Muscle layer of duodenum (tissue), 2 donors: ENCODE data around the gene USH2A.
"Not testable (repeated sequence)": the region's sequence is repeated elsewhere in the genome, so short reads cannot be mapped to it uniquely, and the experiment has no call there.

Source experiments
- H3K27ac ChIP-seq: one replicate; pipeline ENCODE4 v1.7.0; 2013; ENCODE audit warnings: mild to moderate bottlenecking, low read length
- H3K27me3 ChIP-seq: one replicate; pipeline ENCODE4 v1.7.0; 2013; ENCODE audit warnings: low read depth, mild to moderate bottlenecking, control low read depth, low read length
- H3K36me3 ChIP-seq, 2 donors: one replicate each; pipeline ENCODE4 v1.7.0; 2013; ENCODE audit warnings: low read length in 2 of 2, control low read depth in 1 of 2, mild to moderate bottlenecking in 1 of 2; ENCODE audit not compliant: insufficient read depth in 2 of 2, control insufficient read depth in 1 of 2
- H3K4me1 ChIP-seq, 2 donors: one replicate each; pipeline ENCODE4 v1.7.0; 2013; ENCODE audit warnings: low read length in 2 of 2, mild to moderate bottlenecking in 2 of 2, control low read depth in 1 of 2, moderate library complexity in 1 of 2; ENCODE audit not compliant: insufficient read depth in 2 of 2, control insufficient read depth in 1 of 2
- H3K4me3 ChIP-seq, 2 donors: one replicate each; pipeline ENCODE4 v1.7.0; 2013; ENCODE audit warnings: low read length in 2 of 2, low read depth in 1 of 2, mild to moderate bottlenecking in 1 of 2
- H3K9me3 ChIP-seq, 2 donors: one replicate each; pipeline ENCODE4 v1.7.0; 2013; ENCODE audit warnings: low read length in 2 of 2, control low read depth in 1 of 2, mild to moderate bottlenecking in 1 of 2; ENCODE audit not compliant: control insufficient read depth in 1 of 2
- donor health status: healthy.

The USH2A gene

GRCh38 chr1:216389774-216390173, 33.5 kb downstream of the USH2A start:
- no peaks in the 10 kb centered on the region for H3K9me3 ChIP-seq

GRCh38 chr1:216388558-216388957, 34.7 kb downstream of the USH2A start:
- H3K9me3 ChIP-seq = no peaks in the 10 kb centered on the region
- no peaks in the 10 kb centered on the region for H3K36me3 ChIP-seq
- H3K27ac ChIP-seq = no peak overlapping the region
- H3K4me1 ChIP-seq = no peaks in the 10 kb centered on the region
- H3K27me3 ChIP-seq = no peaks in the 10 kb centered on the region
- H3K4me3 ChIP-seq = no peak overlapping the region

More at GRCh38 chr1:216389774-216390173, 33.5 kb downstream of the USH2A start:
- Histone ChIP-seq H3K36me3 (no peaks in the 10 kb centered on the region), H3K4me1 (no peaks in the 10 kb centered on the region), H3K27me3 (no peaks in the 10 kb centered on the region), H3K27ac (no peak overlapping the region), H3K4me3 (no peak overlapping the region)

GRCh38 chr1:216387782-216388181, 35.5 kb downstream of the USH2A start:
- no peaks in the 10 kb centered on the region for H3K36me3 ChIP-seq
- no peaks in the 10 kb centered on the region for H3K9me3 ChIP-seq
- no peaks in the 10 kb centered on the region for H3K4me1 ChIP-seq
- no peaks in the 10 kb centered on the region for H3K27me3 ChIP-seq
- H3K4me3 ChIP-seq = no peak overlapping the region
- H3K27ac ChIP-seq = no peak overlapping the region

GRCh38 chr1:216379441-216379840, 43.8 kb downstream of the USH2A start:
- Histone ChIP-seq H3K9me3 (no peaks in the 10 kb centered on the region), H3K27me3 (no peaks in the 10 kb centered on the region), H3K4me1 (no peaks in the 10 kb centered on the region), H3K27ac (no peak overlapping the region), H3K36me3 (no peaks in the 10 kb centered on the region), H3K4me3 (no peak overlapping the region)

- Histone ChIP-seq H3K4me1 (no peaks in the 10 kb centered on the region), H3K9me3 (no peaks in the 10 kb centered on the region), H3K36me3 (no peaks in the 10 kb centered on the region), H3K4me3 (no peak overlapping the region), H3K27ac (no peak overlapping the region), H3K27me3 (no peaks in the 10 kb centered on the region)
These were observed 55.0 kb downstream of the USH2A start for GRCh38 chr1:216368249-216368648.

GRCh38 chr1:216366979-216367378, 56.3 kb downstream of the USH2A start:
- Histone ChIP-seq H3K4me3 (no peak overlapping the region), H3K36me3 (no peaks in the 10 kb centered on the region), H3K27ac (no peak overlapping the region), H3K9me3 (no peaks in the 10 kb centered on the region), H3K27me3 (no peaks in the 10 kb centered on the region), H3K4me1 (no peaks in the 10 kb centered on the region)

- no peak overlapping the region for H3K27ac ChIP-seq
- no peaks in the 10 kb centered on the region for H3K27me3 ChIP-seq
- H3K4me3 ChIP-seq = no peak overlapping the region
- no peaks in the 10 kb centered on the region for H3K36me3 ChIP-seq
- no peaks in the 10 kb centered on the region for H3K9me3 ChIP-seq
- H3K4me1 ChIP-seq = no peaks in the 10 kb centered on the region
These were observed 66.3 kb downstream of the USH2A start for GRCh38 chr1:216356945-216357344.

GRCh38 chr1:216350186-216350585, 73.1 kb downstream of the USH2A start:
- Histone ChIP-seq H3K4me3 (no peak overlapping the region), H3K36me3 (no peaks in the 10 kb centered on the region), H3K27ac (no peak overlapping the region), H3K4me1 (no peaks in the 10 kb centered on the region), H3K27me3 (no peaks in the 10 kb centered on the region), H3K9me3 (no peaks in the 10 kb centered on the region)

GRCh38 chr1:216346526-216346925, 76.7 kb downstream of the USH2A start:
- H3K9me3 ChIP-seq = peaks cover 0 to 3% of the 10 kb centered on the region in 2 donors

GRCh38 chr1:216340542-216340941, 82.7 kb downstream of the USH2A start:
- H3K27me3 ChIP-seq, H3K4me3 ChIP-seq, H3K27ac ChIP-seq, H3K4me1 ChIP-seq, H3K9me3 ChIP-seq, H3K36me3 ChIP-seq: not testable (repeated sequence)

More at GRCh38 chr1:216346526-216346925, 76.7 kb downstream of the USH2A start:
- Histone ChIP-seq H3K4me3 (no peak overlapping the region), H3K4me1 (no peaks in the 10 kb centered on the region), H3K36me3 (no peaks in the 10 kb centered on the region), H3K27ac (no peak overlapping the region), H3K27me3 (no peaks in the 10 kb centered on the region)

GRCh38 chr1:216332462-216332861, 90.8 kb downstream of the USH2A start:
- Histone ChIP-seq H3K27me3 (no peaks in the 10 kb centered on the region), H3K36me3 (no peaks in the 10 kb centered on the region), H3K27ac (no peak overlapping the region), H3K9me3 (no peaks in the 10 kb centered on the region), H3K4me1 (no peaks in the 10 kb centered on the region), H3K4me3 (no peak overlapping the region)

GRCh38 chr1:216332003-216332402, 91.2 kb downstream of the USH2A start:
- Histone ChIP-seq H3K27me3 (no peaks in the 10 kb centered on the region), H3K4me1 (no peaks in the 10 kb centered on the region), H3K27ac (no peak overlapping the region), H3K36me3 (no peaks in the 10 kb centered on the region), H3K9me3 (no peaks in the 10 kb centered on the region), H3K4me3 (no peak overlapping the region)
